HL-60 (cell line): ENCODE results near the gene LRBA.

ENCODE experiments used
- CTCF ChIP-seq: IDR thresholded peaks from one replicate; pipeline ENCODE4 v1.5.1; 2011; ENCODE audit warnings: low read length, control low read depth, inconsistent platforms; ENCODE audit not compliant: insufficient read depth
- GABPA ChIP-seq: IDR thresholded peaks from 2 replicates; pipeline ENCODE4 v1.6.1; 2012; ENCODE audit warnings: low read depth
- POLR2AphosphoS5 ChIP-seq: IDR thresholded peaks from 2 replicates; pipeline ENCODE4 v1.6.1; 2012; ENCODE audit warnings: low read depth
- REST ChIP-seq: IDR thresholded peaks from 2 replicates; pipeline ENCODE4 v1.6.1; 2012; ENCODE audit warnings: low read depth; ENCODE audit not compliant: insufficient replicate concordance
- SPI1 ChIP-seq: IDR thresholded peaks from 2 replicates; pipeline ENCODE4 v1.6.1; 2012; ENCODE audit warnings: low read depth, mild to moderate bottlenecking, borderline replicate concordance

- TF ChIP-seq CTCF (no peak), POLR2AphosphoS5 (no peak), REST (no peak), GABPA (no peak), SPI1 (no peak)
Observed at GRCh38 chr4:150782311-150782710, 232.8 kb downstream of the LRBA start.
